SK-N-SH treated with all-trans-retinoic acid at 6 μM for 48 hours (cell line): ENCODE data around the gene PRR33.

Source experiments
- ATAC-seq: fragments of 200-7000 bp; cut with Tn5 transposase; 3 replicates; pipeline ENCODE4 v1.9.1; 2020; ENCODE audit warnings: mild to moderate bottlenecking, moderate library complexity
- ARNTL ChIP-seq: fragments of 450-650 bp; formaldehyde crosslinking; IDR thresholded peaks from 2 replicates; pipeline ENCODE4 v1.5.0; 2020; ENCODE audit warnings: low read depth, mild to moderate bottlenecking, moderate library complexity, borderline replicate concordance
- BACH2 ChIP-seq: fragments of 250-450 bp; sonication (Bioruptor Pico); IDR thresholded peaks from 2 replicates; pipeline ENCODE4 v1.9.0; 2021; ENCODE audit warnings: mild to moderate bottlenecking, borderline replicate concordance
- CSDC2 ChIP-seq: fragments of 250-450 bp; sonication (Bioruptor Pico); IDR thresholded peaks from 2 replicates; pipeline ENCODE4 v1.5.0; 2020; ENCODE audit warnings: mild to moderate bottlenecking, moderate library complexity
- ESRRG ChIP-seq: fragments of 250-450 bp; sonication (Bioruptor Pico); IDR thresholded peaks from 2 replicates; pipeline ENCODE4 v1.6.1; 2021; ENCODE audit warnings: mild to moderate bottlenecking
- GLIS3 ChIP-seq: fragments of 250-450 bp; sonication (Bioruptor Pico); IDR thresholded peaks from 2 replicates; pipeline ENCODE4 v1.5.0; 2020; ENCODE audit warnings: mild to moderate bottlenecking, moderate library complexity
- ISL1 ChIP-seq: fragments of 250-450 bp; sonication (Bioruptor Pico); IDR thresholded peaks from 2 replicates; pipeline ENCODE4 v2.1.2; 2022; ENCODE audit warnings: mild to moderate bottlenecking, moderate library complexity
- OSR1 ChIP-seq: fragments of 250-450 bp; sonication (Bioruptor Pico); IDR thresholded peaks from 2 replicates; pipeline ENCODE4 v1.8.0; 2022; ENCODE audit warnings: moderate library complexity, mild to moderate bottlenecking, inconsistent platforms
- PPARA ChIP-seq: fragments of 250-450 bp; sonication (Bioruptor Pico); IDR thresholded peaks from 2 replicates; pipeline ENCODE4 v1.5.0; 2020; ENCODE audit warnings: mild to moderate bottlenecking, borderline replicate concordance
- RARB ChIP-seq: fragments of 250-450 bp; sonication (Bioruptor Pico); IDR thresholded peaks from 2 replicates; pipeline ENCODE4 v1.8.0; 2021; ENCODE audit warnings: mild to moderate bottlenecking, moderate library complexity
- SNAI2 ChIP-seq: fragments of 250-450 bp; sonication (Bioruptor Pico); IDR thresholded peaks from 2 replicates; pipeline ENCODE4 v1.5.0; 2020; ENCODE audit warnings: mild to moderate bottlenecking, moderate library complexity
- TCF4 ChIP-seq: fragments of 250-450 bp; sonication (Bioruptor Pico); IDR thresholded peaks from 2 replicates; pipeline ENCODE4 v1.8.0; 2021; ENCODE audit warnings: mild to moderate bottlenecking, moderate library complexity, borderline replicate concordance
- TOX ChIP-seq: fragments of 250-450 bp; sonication (Bioruptor Pico); IDR thresholded peaks from 2 replicates; pipeline ENCODE4 v1.8.0; 2021; ENCODE audit warnings: mild to moderate bottlenecking, moderate library complexity, borderline replicate concordance
- ZC3H10 ChIP-seq: fragments of 250-450 bp; sonication (Bioruptor Pico); IDR thresholded peaks from 2 replicates; pipeline ENCODE4 v1.5.1; 2021; ENCODE audit warnings: mild to moderate bottlenecking, moderate library complexity
- ZFP3 ChIP-seq: fragments of 250-450 bp; sonication (Bioruptor Pico); IDR thresholded peaks from 2 replicates; pipeline ENCODE4 v1.5.0; 2020; ENCODE audit warnings: mild to moderate bottlenecking, moderate library complexity
- ZFP30 ChIP-seq: fragments of 450-650 bp; formaldehyde crosslinking; IDR thresholded peaks from 2 replicates; pipeline ENCODE4 v1.5.0; 2022; ENCODE audit warnings: mild to moderate bottlenecking, moderate library complexity
- ZNF565 ChIP-seq: fragments of 450-650 bp; formaldehyde crosslinking; conservative IDR thresholded peaks from 2 replicates; pipeline ENCODE4 v1.5.0; 2020; ENCODE audit warnings: low read depth, mild to moderate bottlenecking, moderate library complexity
- ZNF70 ChIP-seq: fragments of 450-650 bp; formaldehyde crosslinking; IDR thresholded peaks from 2 replicates; pipeline ENCODE4 v1.5.0; 2020; ENCODE audit warnings: mild to moderate bottlenecking, moderate library complexity
- TF ChIP-seq, protein P1 (sequence below): fragments of 250-450 bp; sonication (Bioruptor Pico); IDR thresholded peaks from 2 replicates; pipeline ENCODE4 v1.5.1; 2020; ENCODE audit warnings: low read depth, mild to moderate bottlenecking, moderate library complexity
- TF ChIP-seq, protein P2 (sequence below): fragments of 250-450 bp; sonication (Bioruptor Pico); IDR thresholded peaks from 2 replicates; pipeline ENCODE4 v1.8.0; 2020; ENCODE audit warnings: mild to moderate bottlenecking, moderate library complexity, borderline replicate concordance
- TF ChIP-seq, protein P3 (sequence below): fragments of 250-450 bp; sonication (Bioruptor Pico); IDR thresholded peaks from 2 replicates; pipeline ENCODE4 v1.5.1; 2021; ENCODE audit warnings: mild to moderate bottlenecking, moderate library complexity
- TF ChIP-seq, protein P4 (sequence below): fragments of 250-450 bp; sonication (Bioruptor Pico); IDR thresholded peaks from 2 replicates; pipeline ENCODE4 v1.8.0; 2021; ENCODE audit warnings: low read depth, mild to moderate bottlenecking, moderate library complexity, borderline replicate concordance

PRR33 gene

DNA sequence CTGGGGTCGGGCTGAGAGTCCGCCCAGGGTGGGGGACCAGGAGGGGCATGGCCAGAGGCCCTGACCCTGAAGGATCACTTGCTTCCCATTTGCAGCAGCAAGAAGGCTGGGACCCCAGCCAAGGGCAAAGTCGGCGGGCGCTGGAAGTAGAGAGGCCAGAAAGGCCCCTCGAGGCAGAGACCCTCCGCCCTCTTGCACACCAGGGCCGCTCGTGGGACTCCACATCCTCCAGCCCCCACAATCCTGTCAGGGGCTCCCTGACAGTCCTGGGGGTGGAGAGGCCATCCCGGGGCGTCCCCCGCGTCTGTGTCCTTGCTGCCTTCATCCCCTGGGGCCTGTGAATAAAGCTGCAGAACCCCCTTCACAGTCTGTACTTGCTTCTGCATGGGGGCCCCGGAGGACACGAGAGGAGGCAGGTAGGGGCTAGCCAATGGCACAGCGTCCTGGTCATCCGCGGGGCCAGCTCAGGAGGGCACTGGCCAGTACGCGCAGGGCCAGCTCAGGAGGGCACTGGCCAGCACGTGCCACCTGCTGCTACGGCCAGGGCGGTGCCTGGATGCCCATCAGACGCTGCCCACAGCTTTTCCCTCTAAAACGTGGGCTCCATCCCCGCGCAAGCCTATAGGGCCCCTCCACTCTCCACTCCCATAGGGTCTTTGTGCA, 46.8 kb upstream of the PRR33 start:
- no peak for ATAC-seq
- TF ChIP-seq RARB (CRISPR knock-in tag) (no peak), SNAI2 (CRISPR knock-in tag) (no peak), ZFP3 (CRISPR knock-in tag) (no peak), ZFP30 (CRISPR knock-in tag) (no peak), ESRRG (CRISPR knock-in tag) (no peak), ZNF70 (CRISPR knock-in tag) (no peak), ZNF565 (no peak), ARNTL (CRISPR knock-in tag) (no peak)
- TF ChIP-seq, protein P1, sequence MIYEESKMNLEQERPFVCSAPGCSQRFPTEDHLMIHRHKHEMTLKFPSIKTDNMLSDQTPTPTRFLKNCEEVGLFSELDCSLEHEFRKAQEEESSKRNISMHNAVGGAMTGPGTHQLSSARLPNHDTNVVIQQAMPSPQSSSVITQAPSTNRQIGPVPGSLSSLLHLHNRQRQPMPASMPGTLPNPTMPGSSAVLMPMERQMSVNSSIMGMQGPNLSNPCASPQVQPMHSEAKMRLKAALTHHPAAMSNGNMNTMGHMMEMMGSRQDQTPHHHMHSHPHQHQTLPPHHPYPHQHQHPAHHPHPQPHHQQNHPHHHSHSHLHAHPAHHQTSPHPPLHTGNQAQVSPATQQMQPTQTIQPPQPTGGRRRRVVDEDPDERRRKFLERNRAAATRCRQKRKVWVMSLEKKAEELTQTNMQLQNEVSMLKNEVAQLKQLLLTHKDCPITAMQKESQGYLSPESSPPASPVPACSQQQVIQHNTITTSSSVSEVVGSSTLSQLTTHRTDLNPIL, result no peak
- TF ChIP-seq, protein P2, sequence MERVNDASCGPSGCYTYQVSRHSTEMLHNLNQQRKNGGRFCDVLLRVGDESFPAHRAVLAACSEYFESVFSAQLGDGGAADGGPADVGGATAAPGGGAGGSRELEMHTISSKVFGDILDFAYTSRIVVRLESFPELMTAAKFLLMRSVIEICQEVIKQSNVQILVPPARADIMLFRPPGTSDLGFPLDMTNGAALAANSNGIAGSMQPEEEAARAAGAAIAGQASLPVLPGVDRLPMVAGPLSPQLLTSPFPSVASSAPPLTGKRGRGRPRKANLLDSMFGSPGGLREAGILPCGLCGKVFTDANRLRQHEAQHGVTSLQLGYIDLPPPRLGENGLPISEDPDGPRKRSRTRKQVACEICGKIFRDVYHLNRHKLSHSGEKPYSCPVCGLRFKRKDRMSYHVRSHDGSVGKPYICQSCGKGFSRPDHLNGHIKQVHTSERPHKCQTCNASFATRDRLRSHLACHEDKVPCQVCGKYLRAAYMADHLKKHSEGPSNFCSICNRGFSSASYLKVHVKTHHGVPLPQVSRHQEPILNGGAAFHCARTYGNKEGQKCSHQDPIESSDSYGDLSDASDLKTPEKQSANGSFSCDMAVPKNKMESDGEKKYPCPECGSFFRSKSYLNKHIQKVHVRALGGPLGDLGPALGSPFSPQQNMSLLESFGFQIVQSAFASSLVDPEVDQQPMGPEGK, result no peak

DNA sequence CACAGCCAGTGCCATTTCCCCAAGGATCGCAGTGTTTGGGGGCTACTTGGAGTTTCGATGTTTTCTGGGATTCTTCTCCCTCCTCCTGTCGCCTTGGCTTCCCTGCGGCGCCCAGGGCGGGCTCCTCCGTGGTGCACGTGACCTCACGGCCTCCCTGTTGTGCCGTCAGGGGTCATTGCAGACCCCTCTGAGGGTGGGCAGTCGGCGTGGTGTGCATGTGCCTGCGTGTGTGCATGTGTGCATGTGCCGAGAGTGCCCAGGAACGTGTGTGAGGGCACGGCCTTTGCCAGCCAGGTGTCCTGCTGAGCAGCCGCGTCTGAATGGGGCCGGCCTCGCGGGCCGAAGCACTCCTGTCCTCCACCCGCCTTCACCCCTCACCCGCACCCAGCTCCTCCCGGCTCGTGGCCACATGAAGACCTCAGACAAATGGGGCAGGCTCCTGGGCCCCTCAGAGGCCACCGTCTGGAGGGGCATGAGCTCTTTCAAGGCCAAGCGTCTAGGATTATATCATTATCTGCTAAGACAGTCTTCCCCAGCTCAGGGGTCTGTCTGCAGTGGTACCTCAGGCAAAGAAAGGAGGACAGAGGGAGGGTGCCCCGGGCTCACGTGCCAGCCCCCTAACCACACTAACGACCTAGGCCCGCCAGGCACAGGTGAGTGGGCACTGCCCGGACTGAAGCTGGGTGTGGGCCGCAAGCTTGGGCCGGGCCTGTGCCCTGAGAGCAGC, 46.1 kb upstream of the PRR33 start:
- no peak for ATAC-seq
- TF ChIP-seq ZFP30 (CRISPR knock-in tag), result no peak
- TF ChIP-seq OSR1 (CRISPR knock-in tag), result no peak
- no peak for TF ChIP-seq TOX (CRISPR knock-in tag)
- no peak for TF ChIP-seq ARNTL (CRISPR knock-in tag)
- TF ChIP-seq GLIS3 (CRISPR knock-in tag), result no peak
- TF ChIP-seq PPARA, result no peak
- TF ChIP-seq, protein P3, sequence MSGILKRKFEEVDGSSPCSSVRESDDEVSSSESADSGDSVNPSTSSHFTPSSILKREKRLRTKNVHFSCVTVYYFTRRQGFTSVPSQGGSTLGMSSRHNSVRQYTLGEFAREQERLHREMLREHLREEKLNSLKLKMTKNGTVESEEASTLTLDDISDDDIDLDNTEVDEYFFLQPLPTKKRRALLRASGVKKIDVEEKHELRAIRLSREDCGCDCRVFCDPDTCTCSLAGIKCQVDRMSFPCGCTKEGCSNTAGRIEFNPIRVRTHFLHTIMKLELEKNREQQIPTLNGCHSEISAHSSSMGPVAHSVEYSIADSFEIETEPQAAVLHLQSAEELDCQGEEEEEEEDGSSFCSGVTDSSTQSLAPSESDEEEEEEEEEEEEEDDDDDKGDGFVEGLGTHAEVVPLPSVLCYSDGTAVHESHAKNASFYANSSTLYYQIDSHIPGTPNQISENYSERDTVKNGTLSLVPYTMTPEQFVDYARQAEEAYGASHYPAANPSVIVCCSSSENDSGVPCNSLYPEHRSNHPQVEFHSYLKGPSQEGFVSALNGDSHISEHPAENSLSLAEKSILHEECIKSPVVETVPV (CRISPR knock-in tag), result no peak
- no peak for TF ChIP-seq ZFP3 (CRISPR knock-in tag)
- no peak for TF ChIP-seq RARB (CRISPR knock-in tag)
- TF ChIP-seq, protein P1, result no peak
- TF ChIP-seq SNAI2 (CRISPR knock-in tag), result no peak
- no peak for TF ChIP-seq ZC3H10 (CRISPR knock-in tag)
- TF ChIP-seq CSDC2, result no peak
- no peak for TF ChIP-seq ISL1 (CRISPR knock-in tag)
- TF ChIP-seq ZNF70 (CRISPR knock-in tag), result no peak
- TF ChIP-seq TCF4 (CRISPR knock-in tag), result no peak
- TF ChIP-seq BACH2 (CRISPR knock-in tag), result no peak
- no peak for TF ChIP-seq ESRRG (CRISPR knock-in tag)
- TF ChIP-seq, protein P2, result no peak

DNA sequence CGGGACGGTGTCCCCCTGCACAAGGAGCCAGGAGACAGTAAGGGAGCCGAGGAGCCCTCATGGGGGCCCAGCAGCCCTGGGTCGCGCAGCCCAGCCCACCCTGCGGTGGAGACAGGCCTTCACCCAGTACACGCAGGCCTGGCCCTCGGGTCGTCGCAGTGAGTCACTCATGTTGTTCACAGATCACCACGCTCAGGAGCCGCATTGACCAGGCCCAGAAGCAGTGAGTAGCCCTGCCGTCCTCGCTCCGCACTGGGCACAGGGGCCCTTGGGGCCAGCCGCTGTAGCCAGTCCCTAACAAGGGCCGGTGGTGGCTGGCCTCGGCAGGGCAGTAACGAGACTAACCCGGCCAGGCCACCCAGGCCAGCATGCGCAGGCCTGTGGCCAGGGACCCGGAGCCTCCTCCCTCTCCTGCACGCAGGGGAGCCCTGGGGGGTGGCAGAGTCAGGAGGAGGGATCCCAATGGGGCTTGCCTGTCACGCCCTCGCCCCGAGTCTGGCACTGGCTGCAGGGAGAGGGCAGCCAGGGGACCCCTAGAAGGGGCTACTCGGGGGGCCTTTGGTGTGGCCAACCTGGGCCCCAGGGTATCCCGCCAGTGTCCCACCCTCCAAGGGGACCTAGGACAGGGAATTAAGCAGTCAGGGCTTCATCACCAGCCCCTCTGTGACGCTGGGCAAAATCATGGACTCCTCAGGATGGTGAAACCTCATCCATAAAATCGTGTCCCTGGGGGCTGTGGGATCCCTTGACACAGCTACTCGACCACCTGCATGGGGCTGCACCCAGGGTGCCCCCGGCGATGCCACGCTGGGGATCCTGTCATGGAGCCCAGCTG, 45.3 kb upstream of the PRR33 start:
- no peak for TF ChIP-seq CSDC2
- no peak for TF ChIP-seq SNAI2 (CRISPR knock-in tag)
- TF ChIP-seq, protein P1, result no peak
- TF ChIP-seq, protein P3 (CRISPR knock-in tag), result no peak
- TF ChIP-seq ARNTL (CRISPR knock-in tag), result no peak
- TF ChIP-seq, protein P4, sequence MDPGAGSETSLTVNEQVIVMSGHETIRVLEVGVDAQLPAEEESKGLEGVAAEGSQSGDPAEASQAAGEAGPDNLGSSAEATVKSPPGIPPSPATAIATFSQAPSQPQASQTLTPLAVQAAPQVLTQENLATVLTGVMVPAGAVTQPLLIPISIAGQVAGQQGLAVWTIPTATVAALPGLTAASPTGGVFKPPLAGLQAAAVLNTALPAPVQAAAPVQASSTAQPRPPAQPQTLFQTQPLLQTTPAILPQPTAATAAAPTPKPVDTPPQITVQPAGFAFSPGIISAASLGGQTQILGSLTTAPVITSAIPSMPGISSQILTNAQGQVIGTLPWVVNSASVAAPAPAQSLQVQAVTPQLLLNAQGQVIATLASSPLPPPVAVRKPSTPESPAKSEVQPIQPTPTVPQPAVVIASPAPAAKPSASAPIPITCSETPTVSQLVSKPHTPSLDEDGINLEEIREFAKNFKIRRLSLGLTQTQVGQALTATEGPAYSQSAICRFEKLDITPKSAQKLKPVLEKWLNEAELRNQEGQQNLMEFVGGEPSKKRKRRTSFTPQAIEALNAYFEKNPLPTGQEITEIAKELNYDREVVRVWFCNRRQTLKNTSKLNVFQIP (CRISPR knock-in tag), result no peak
- TF ChIP-seq PPARA, result no peak
- no peak for TF ChIP-seq ESRRG (CRISPR knock-in tag)
- no peak for TF ChIP-seq BACH2 (CRISPR knock-in tag)
- ATAC-seq, result no peak; the same call in 2 of the 3 replicates
